ENCODE data around the gene HSH2D. TPM values are rescaled to one million over a fixed set of nuclear protein-coding genes. Genes with fewer than 3 reads are reported as not detected.

HSH2D gene
- total and polyA plus RNA-seq, 9 of the 15 experiments (the other 6 are each of a cell fraction or from before 2014, with no cell fraction given), result 0.03 to 1.1 (median 0.35) TPM; not detected in 1

DNA sequence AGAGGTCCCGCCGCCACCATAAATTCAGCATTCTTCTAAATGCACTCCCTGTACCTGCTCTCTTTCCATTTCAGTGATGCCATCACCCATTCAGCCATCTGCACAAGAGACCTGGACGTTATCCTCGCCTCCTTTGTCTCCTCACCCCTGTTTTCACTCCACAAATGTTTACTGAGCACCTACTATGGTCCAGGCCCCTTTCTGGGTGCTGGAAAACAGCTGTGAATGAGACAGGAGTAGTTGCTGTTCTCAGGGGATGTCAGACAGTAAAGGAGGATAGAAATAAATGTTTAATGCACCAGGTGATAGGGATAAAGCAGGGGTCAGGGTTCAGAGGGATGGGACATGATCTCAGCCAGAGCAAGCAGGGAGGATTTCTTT is 57.5 kb downstream of the HSH2D start:
- BruUV-seq (replicated peaks), result no TSS peak
- Histone ChIP-seq H3K27ac (ENCODE audit: extremely low read depth, low read depth, low read length) (no peak overlapping the region), H3K4me1 (replicated peaks in 1 of 2; ENCODE audit: control insufficient read depth in 2 of 2, insufficient read depth in 2 of 2, low read length in 2 of 2) (peaks cover 16 to 30% of the 10 kb centered on the region in 2 experiments; a peak in 4 of 5 replicates), H3K4me3 (no peak overlapping the region), H2AFZ (ENCODE audit: low read depth, low read length) (no peak overlapping the region), H3K9me3 (replicated peaks; ENCODE audit: control insufficient read depth, insufficient read depth, low read depth, low read length) (no peaks in the 10 kb centered on the region), H3K9ac (ENCODE audit: insufficient read depth in 1 of 2, low read depth in 2 of 2, low read length in 2 of 2) (no peak overlapping the region), H3K79me2 (ENCODE audit: control insufficient read depth, insufficient read depth, low read length) (peaks cover 15% of the 10 kb centered on the region), H3K9me1 (ENCODE audit: control insufficient read depth, insufficient read depth, low read length) (peaks cover 4% of the 10 kb centered on the region), H3K36me3 (ENCODE audit: control insufficient read depth, insufficient read depth, low read length) (peaks cover 30% of the 10 kb centered on the region; the same call in 2 of the 3 replicates), H3K27me3 (ENCODE audit: control insufficient read depth in 2 of 2, insufficient read depth in 2 of 2, low read length in 2 of 2) (no peaks in the 10 kb centered on the region), H4K20me1 (replicated peaks; ENCODE audit: control insufficient read depth, insufficient read depth, low read length) (peaks cover 4% of the 10 kb centered on the region; the same call in 1 of the 2 replicates), H3K4me2 (ENCODE audit: insufficient read depth, low read length) (no peak overlapping the region)
- WGBS (ENCODE audit: insufficient coverage, low coverage, missing lambda C conversion rate), result 80% methylated on average over 4 of the region's 4 CpGs
- no peak for ATAC-seq
- POLR2A ChIA-PET, result interaction anchor here (0.7 to 1.1 kb wide), 2 partner anchors 9 to 117 kb away, joined by 3 read pairs; no protein-coding TSS in a partner anchor
- CTCF ChIA-PET (ENCODE audit: low intra/inter-chr PET ratio), result no interaction called here
- intact Hi-C loops (cut with micrococcal nuclease) (no loop called here), in situ Hi-C loops (cut with MboI) (no loop called here)
- no peak for FAIRE-seq
- no peak for TF ChIP-seq POLR2A (conservative IDR thresholded peaks at IDR 0.05)
- no peak for DNase-seq (ENCODE audit: extremely low read depth in 1 of 4, low spot score in 3 of 4)

DNA sequence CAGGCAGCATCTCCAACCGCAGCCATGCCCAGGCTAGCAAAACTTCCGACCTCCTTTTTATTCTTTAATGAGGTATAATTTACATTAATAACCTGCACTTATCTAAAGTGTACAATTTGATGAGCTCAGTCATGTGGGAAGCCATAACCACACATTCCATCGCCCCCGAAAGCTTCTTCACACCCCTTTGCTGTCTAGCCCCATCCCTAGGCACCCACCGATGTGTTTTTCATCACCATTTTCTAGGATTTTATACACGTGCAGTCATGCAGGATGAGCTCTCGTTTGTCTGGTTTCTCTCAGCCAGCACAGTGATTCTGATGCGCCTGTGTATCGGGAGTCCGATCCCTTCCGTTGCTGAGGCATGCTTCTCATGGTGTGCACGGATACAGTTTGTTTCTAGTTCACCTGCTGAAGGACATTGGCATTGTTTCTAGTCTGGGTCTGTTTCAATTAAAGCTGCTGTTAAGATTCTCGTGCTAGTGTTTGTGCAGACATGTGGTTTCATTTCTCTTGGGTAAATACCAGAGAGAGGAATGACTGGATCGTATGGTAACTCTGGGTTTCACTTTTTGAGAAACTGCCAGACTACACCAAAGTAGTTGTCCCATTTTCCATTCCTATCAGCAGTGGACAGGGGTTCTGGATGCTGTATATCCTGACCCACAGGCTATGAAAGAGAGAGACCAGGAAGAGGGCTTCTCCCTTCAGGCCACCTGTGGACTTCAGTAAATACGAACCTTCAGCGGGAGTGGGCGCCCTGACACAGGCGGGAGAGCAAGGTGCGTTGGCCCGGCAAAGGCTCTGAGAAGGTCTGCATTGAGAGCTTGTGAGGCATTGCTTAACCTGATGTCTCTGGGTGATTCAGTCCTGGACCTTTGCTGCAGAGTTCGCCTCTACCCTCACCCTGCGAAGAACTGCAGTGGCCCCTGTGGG is 59.1 kb downstream of the HSH2D start:
- no peak for ATAC-seq
- no TSS peak for BruUV-seq (replicated peaks)
- no peak overlapping the region for H2AFZ ChIP-seq (ENCODE audit: low read depth, low read length)
- no peak overlapping the region for H3K4me3 ChIP-seq
- H3K27me3 ChIP-seq (ENCODE audit: control insufficient read depth in 2 of 2, insufficient read depth in 2 of 2, low read length in 2 of 2), result no peaks in the 10 kb centered on the region
- no peak overlapping the region for H3K4me2 ChIP-seq (ENCODE audit: insufficient read depth, low read length)
- DNase-seq (ENCODE audit: extremely low read depth in 1 of 4, low spot score in 3 of 4), result no peak
- FAIRE-seq, result no peak
- in situ Hi-C loops (cut with MboI) (no loop called here), intact Hi-C loops (cut with micrococcal nuclease) (no loop called here)
- ChIA-PET POLR2A (interaction anchor here (0.6 to 1.6 kb wide), 5 partner anchors 9 to 1312 kb away, joined by 3 read pairs; no protein-coding TSS in a partner anchor), CTCF (ENCODE audit: low intra/inter-chr PET ratio) (no interaction called here)
- H3K27ac ChIP-seq (ENCODE audit: extremely low read depth, low read depth, low read length), result no peak overlapping the region
- WGBS (ENCODE audit: insufficient coverage, low coverage, missing lambda C conversion rate), result 80% methylated on average over 22 of the region's 22 CpGs
- peaks cover 30% of the 10 kb centered on the region; the same call in 2 of the 3 replicates for H3K36me3 ChIP-seq (ENCODE audit: control insufficient read depth, insufficient read depth, low read length)
- peaks cover 15% of the 10 kb centered on the region for H3K79me2 ChIP-seq (ENCODE audit: control insufficient read depth, insufficient read depth, low read length)
- peaks cover 4% of the 10 kb centered on the region for H3K9me1 ChIP-seq (ENCODE audit: control insufficient read depth, insufficient read depth, low read length)
- H4K20me1 ChIP-seq (replicated peaks; ENCODE audit: control insufficient read depth, insufficient read depth, low read length), result peaks cover 4% of the 10 kb centered on the region; the same call in 1 of the 2 replicates
- no peaks in the 10 kb centered on the region for H3K9me3 ChIP-seq (replicated peaks; ENCODE audit: control insufficient read depth, insufficient read depth, low read depth, low read length)
- no peak overlapping the region for H3K9ac ChIP-seq (ENCODE audit: insufficient read depth in 1 of 2, low read depth in 2 of 2, low read length in 2 of 2)
- H3K4me1 ChIP-seq (replicated peaks in 1 of 2; ENCODE audit: control insufficient read depth in 2 of 2, insufficient read depth in 2 of 2, low read length in 2 of 2), result peaks cover 7 to 27% of the 10 kb centered on the region in 2 experiments; a peak in 3 of 5 replicates
- TF ChIP-seq RBM25 (IDR thresholded peaks at IDR 0.05; ENCODE audit: low read depth, low read length, severe bottlenecking) (peak; percentile 62), SNRNP70 (optimal IDR thresholded peaks at IDR 0.05; ENCODE audit: low read depth, low read length) (no peak)
- TF ChIP-seq, protein P1, sequence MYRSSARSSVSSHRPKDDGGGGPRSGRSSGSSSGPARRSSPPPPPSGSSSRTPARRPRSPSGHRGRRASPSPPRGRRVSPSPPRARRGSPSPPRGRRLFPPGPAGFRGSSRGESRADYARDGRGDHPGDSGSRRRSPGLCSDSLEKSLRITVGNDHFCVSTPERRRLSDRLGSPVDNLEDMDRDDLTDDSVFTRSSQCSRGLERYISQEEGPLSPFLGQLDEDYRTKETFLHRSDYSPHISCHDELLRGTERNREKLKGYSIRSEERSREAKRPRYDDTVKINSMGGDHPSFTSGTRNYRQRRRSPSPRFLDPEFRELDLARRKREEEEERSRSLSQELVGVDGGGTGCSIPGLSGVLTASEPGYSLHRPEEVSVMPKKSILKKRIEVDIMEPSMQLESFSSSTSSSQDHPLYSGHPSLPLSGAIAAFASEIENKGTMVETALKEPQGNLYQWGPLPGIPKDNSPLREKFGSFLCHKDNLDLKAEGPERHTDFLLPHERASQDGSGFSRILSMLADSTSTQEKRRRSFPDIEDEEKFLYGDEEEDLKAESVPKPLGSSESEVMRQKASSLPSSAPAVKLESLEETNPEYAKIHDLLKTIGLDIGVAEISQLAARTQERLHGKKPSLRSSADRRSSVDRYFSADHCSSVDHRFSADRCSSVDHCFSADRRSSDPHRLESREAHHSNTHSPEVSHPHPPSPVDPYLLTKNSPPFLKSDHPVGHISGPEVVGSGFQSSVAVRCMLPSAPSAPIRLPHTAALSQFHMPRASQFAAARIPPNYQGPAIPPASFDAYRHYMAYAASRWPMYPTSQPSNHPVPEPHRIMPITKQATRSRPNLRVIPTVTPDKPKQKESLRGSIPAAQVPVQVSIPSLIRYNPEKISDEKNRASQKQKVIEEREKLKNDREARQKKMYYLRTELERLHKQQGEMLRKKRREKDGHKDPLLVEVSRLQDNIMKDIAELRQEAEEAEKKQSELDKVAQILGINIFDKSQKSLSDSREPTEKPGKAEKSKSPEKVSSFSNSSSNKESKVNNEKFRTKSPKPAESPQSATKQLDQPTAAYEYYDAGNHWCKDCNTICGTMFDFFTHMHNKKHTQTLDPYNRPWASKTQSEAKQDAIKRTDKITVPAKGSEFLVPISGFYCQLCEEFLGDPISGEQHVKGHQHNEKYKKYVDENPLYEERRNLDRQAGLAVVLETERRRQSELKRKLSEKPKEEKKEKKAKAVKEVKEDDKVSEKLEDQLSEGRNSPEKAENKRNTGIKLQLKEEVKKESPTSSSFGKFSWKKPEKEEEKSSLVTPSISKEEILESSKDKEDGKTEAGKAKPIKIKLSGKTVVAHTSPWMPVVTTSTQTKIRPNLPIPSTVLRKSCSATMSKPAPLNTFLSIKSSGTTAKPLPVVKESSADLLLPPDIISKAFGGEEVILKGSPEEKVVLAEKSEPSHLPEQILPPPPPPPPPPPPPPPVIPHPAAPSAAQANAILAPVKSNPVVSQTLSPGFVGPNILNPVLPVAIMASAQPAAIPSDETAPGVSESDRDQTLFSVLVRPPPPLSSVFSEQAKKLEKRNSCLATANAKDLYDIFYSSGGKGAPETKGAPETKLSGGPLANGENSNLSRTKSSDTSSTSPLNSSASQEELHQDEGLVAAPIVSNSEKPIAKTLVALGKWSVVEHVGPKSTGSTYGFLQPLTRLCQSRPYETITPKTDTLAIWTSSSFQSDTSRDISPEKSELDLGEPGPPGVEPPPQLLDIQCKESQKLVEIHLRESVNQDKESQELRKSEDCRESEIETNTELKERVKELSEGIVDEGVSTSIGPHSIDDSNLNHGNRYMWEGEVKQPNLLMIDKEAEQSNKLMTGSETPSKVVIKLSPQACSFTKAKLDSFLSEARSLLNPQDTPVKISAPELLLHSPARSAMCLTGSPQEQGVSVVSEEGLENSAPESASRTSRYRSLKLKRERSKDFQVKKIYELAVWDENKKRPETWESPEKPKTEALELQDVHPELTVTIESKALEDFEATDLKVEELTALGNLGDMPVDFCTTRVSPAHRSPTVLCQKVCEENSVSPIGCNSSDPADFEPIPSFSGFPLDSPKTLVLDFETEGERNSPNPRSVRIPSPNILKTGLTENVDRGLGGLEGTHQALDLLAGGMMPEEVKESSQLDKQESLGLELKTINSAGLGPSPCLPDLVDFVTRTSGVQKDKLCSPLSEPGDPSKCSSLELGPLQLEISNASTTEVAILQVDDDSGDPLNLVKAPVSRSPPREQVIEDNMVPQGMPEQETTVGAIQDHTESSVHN (IDR thresholded peaks at IDR 0.05; ENCODE audit: borderline replicate concordance in 1 of 2, low read depth in 1 of 2), result no peak

Measured in K562 (cell line).